Left renal pelvis (tissue), 4 donors: ENCODE measurements around the gene PAX7. TPM values are rescaled to one million over a fixed set of nuclear protein-coding genes. Genes with fewer than 3 reads are reported as not detected.
"Not testable (repeated sequence)": the region's sequence is repeated elsewhere in the genome, so short reads cannot be mapped to it uniquely, and the experiment has no call there.

ENCODE experiments used
- DNase-seq, 4 donors: peaks; one replicate each; pipeline ENCODE4 v3.0.0-alpha.2; 2013; ENCODE audit warnings: low read depth in 4 of 4, low spot score in 3 of 4
- polyA plus RNA-seq, 4 donors: library from polyadenylated mRNA; unstranded; fragments of 120-200 nt; gene quantifications; one replicate each; pipeline ENCODE4 v1.2.1, GENCODE V29; 2013; ENCODE audit not compliant: insufficient read length in 4 of 4

PAX7 gene
- polyA plus RNA-seq: not detected

DNA sequence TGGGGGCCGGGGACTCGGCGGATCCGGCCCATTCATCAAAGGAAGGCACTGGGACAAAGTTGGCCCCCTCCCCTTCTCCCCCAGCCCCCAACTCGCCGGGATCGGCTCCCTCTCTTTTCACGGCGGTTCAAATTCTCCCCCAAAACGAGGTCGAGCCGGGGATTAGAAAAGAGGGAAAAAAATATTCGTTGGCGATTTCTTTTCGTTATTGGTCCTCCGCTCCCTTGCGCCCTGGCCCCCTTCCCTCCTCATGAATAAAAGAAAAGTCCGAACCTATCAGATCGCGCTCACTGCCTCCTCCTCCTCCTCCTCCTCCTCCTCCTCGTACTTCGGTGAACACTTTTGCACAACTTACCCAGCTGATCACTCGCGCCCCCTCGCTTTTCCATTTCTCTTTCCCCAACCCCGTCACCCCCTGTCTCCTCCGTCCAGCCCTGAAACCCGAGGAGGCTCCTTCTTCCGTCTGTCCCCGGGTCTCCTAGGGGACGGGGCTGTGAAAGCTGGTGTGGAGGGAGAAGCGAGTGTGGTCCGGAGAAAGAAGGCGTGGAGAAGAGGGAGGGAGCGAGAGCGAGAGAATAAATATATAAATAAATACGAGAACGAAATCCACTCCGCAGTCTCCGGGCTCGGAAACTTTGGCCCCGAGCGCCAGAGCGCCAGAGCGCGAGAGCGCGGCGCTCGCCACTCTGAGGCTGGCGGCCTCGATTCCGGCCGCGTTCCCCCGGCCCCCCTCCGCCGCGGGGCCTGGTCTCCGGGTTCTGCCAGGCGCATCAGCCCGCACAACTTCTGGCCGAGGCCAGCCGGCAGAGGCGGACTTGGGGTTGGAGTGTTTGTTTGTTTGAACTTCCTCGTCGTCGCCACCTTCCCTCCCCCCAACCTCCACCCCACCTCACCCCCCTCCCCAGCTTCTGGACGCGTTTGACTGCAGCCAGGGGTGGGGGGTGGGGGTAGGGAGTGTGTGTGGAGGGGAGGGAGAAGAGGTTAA is at the start of gene PAX7:
TSS of gene PAX7 (plus strand) at position 336 of the 985 bp plus-strand sequence. CDS start 758 bp downstream, outside the sequence.
- no peak for DNase-seq

DNA sequence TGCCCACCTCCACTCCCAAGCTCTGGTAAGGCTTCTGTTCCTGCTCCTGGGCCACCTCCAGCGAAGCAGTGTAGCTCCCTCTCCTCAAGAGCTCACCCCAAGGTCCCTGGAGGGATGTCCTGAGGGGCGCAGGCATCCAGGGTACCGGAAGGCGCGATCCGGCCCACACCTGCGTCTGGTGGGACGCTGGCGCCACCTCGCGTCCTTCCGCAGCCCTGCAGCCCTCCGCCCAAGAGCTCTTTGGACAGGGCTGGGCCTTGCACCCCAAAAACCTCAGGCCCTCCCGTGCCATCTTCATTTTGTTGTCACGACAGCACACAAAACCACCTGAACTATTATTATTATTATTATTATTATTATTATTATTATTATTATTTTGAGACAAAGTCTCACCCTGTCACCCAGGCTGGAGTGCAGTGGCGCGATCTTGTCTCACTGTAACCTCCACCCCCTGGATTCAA is 49.2 kb upstream of the PAX7 start:
- no peak for DNase-seq

DNA sequence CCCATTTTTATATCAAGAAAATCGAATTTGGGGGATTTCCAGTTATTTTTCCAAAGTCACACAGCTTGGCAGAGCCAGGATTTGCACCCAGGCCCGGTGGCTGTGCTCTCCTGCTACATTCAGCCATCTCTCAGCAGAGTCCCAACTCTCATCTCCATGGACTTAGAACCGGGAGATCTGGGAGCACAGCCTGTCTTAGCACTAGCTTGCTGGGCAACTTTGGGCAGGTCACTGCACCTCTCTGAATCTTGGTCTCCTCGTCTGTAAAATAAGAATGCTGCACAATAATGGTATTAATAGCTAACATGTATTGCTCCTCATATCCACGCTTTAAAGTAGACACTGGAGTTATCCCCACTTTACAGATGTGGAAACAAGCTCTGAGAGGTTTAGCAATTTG is 47.8 kb upstream of the PAX7 start:
- no peak for DNase-seq

DNA sequence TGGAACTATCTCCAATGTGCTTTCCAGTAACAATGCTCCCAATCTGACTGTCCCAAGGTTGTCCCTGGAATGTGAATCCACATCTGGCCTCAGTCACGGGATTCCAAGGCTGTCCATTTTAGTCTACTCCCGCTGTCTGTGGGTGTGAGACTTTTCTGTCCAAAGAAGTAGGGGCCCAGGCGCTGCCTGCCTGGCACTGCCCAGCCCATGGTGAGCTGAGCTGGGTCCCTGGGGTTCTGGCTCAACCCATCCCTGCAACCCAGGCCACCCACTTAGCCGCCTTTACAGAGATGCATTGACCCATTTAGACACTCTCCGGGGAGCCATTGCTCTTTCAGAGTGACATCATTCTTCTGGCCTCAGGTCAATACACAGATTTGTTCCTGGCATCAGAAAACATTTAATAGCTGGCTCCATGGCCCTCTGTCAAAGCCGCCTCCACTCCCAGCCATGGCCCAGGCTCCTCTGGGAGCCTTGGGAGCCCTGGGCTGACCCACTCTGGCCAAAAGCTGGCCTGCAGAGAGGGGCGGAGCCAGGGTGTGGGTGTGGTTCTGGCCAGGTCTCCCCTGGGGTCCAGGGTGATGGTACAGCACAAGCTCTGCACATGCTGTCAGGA is 47.2 kb upstream of the PAX7 start:
- DNase-seq: no peak

DNA sequence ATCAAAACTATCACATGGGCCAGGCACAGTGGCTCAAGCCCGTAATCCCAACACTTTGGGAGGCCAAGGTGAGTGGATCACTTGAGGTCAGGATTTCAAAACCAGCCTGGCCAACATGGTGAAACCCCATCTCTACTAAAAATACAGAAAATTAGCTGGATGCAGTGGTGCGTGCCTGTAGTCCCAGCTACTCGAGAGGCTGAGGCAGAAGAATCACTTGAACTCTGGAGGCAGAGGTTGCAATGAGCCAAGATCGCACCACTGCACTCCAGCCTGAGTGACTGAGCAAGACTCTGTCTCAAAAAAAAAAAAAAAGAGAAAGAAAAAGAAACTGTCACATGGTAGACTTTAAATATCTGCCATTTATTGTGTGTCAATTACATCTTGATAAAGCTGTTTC is 44.6 kb upstream of the PAX7 start:
- DNase-seq: not testable (repeated sequence)

DNA sequence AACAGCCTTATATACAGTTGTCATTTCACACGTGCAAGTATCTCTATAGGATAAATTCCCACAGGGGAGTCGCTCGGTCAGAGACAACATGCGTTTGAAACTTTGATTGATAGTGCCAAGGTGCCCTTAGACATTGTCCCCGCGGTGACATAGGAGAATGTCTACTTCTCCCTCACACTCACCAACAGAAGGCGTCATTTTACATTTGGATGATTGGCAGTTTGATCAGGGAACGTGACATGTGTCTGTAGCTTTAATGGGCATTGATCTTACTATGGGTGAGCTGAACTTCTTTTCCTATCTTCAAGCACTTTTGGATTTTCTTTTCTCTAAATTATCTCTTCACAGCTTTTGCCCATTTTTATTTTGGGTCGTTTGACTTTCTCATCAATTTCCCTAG is 42.6 kb upstream of the PAX7 start:
- no peak for DNase-seq

DNA sequence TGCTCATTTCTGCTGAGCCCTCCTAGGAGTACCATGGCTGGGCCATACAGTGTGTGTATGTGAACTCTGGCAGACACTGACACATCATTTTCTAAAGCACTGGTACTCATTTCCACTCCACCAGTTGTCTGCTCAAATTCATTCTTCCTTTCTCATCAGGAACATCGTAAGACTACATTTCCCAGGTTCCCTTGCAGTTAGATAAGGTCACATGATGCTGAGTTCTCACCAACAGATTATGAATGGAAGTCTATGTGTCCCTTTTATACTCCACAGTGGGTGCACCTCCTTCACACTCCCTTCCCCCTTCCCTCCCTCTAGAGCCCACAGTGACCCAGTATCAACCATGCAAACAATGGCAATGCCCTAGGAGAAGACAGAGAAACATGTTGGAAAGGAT is 38.3 kb upstream of the PAX7 start:
- no peak for DNase-seq

DNA sequence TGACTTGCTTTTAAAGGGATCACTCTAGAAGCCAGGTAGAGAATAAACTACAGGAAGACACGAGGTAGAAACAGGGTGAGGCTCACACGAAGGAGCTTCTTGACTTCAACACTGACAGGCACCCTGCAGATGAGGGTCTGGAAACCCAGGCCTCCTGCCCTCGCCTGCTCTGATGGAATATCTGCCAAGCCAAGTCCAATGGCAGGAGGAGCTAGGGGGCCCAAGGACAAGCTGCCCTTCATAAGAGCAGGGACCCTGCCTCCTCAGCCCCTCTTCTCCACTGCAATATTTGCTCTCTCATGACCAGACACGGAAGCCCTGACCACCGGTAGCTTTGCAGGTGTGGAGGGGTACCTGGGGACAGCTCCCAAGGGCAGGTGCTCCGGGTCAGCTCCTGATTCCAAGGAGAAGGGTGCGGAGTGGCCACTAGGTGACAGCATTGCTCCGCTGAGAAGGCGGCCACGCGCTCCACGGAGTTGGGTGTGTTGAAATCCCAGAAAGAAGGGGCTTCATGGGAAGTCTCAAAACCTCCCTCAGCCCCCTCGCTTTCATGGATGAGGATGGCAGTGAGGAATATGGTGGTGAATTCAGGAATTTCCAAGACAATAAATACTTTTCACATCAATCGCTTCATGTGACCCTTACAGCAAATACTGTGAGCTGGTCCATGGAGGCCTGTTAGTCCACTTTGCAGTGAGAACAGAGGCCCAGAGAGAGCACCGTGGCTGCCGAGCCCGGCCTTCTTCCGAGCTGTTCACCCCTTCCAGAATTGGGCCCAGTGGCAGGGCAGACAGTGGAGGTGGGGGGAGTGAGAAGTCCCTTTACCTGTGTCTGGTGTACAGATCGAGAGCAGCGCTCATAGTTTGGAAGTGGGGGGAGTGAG is 33.2 kb upstream of the PAX7 start:
- no peak for DNase-seq

DNA sequence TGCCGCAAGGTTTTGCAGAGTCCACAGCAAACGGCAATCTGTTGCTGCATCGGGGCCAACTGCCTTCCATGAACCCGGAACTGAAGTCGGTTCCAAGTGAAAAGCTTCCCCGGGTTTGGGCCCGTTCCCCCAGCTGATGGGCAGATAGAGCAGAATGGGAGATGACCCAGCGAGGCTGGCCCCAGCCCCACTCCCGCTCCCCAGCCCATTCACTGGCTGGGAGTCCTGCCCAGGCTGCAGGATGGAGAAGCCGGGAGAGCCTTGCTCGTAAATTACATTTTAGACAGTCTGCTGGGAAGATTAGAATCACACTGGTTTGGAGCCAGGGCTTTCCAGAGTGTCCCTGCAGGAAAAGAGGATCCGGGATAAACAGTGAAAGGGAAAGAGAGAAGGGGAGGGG is 31.6 kb upstream of the PAX7 start:
- DNase-seq: no peak

DNA sequence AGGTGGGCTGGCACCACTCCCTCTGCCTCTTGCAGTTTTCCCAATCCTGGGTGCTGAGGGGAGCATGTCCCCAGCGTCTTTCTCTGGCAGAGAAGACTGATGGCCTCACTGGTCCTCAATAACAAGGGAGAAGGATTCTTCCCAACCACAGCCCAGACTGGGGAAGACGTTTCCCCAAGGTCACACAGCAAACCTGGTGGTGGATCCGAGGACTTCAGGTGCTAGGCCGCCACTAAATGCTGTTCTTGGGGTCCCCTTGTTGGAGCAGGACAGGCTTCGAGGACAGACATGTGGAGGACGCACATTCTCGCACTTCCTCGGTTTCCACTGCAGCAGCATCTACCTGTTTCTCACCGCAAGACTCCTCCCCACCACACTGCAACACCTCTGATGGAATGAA is 30.9 kb upstream of the PAX7 start:
- DNase-seq: no peak

DNA sequence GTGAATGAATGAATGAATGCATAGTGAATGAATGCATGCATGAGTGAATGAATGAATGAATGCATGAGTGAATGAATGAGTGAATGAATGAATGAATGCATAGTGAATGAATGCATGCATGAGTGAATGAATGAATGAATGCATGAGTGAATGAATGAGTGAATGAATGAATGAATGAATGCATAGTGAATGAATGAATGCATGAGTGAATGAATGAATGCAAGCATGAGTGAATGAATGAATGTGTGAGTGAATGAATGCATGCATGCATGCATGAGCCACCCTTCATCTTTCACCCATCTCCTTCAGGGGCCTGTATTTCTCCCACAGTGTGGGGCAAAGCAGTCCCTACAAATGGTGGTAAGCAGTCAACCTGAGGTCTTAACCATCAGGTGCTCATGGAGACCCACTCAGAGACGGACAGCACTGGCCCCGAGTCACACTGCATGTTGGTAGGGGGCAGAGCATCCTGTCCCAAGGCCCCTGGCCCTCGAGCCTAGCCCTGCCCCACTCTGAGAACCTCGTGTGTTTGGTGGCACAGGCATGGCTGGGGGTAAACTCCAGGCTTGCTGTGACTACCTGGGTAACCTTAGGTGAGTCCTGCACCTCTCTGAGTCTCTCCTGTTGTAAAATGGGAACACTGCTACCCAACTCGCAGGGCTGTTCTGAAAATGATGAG is 28.0 kb upstream of the PAX7 start:
- DNase-seq: no peak

DNA sequence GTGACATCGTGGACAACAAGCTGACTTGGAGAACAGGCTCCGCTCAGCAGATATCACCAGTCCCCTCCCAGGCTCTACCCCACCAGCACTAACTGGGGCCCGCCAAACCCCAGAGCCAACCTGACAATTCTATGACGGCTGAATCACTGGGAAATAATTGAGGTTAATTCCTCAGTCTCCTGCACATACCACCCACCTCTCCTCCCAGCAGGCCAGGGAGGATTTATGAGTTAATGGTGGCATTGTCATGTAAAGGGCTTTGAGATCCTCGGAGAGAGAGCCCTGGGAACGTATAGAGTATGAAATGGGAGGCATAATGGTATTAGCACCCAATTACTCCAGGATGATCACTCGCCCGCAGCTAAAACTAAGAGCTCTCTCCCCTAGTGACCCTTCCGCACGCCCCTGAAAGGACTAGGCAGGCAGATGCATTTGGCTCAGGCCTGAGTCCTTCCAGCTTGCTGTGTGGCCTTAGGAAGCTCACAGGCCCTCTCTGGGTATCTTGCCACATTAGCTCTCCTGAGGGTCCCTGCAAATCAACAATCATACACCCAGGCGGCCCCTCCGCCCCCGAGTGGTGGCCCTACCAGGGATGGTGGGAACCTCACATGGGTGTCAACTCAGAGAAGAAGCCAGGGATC is 27.3 kb upstream of the PAX7 start:
- DNase-seq: no peak

DNA sequence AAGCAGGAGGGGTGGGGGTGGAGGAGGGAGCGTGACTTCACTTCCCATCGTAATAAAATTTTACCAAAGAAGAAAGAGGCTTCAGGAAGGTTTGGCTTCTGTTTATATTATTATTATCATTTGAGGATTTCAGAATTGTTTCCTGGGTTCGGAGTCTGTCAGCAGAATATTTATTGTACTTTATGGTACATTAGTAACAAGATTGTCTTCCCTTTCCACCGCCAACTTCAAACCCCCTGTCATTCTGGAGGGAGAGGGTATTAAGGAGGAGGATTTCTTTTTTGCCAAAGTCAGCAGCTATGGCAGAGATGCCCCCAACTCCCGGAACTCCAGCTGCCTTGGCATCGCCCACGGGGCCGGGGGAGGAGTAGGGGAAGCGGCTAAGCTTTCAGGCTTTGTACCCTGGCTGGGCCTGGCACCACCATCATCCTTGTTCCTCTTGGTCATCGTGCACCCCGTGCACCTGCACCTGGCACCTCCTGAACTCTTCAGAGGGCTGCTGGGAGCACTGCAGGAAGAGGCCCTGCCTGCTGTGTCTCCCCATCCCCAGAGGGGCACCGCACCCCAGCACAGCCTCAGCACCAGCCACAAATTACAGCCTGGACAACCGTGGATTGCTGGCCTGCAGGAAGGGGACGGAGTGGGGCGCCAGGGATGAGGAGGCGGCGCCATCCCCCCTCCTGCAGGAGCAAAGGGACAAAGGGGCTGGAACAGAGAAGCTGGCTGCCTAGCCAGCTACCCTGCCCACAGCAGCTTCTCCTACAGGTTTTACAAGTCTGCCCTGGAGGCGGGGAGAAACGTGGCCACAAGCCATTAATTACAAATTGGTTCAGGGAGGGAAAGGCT is 24.0 kb upstream of the PAX7 start:
- DNase-seq: no peak

DNA sequence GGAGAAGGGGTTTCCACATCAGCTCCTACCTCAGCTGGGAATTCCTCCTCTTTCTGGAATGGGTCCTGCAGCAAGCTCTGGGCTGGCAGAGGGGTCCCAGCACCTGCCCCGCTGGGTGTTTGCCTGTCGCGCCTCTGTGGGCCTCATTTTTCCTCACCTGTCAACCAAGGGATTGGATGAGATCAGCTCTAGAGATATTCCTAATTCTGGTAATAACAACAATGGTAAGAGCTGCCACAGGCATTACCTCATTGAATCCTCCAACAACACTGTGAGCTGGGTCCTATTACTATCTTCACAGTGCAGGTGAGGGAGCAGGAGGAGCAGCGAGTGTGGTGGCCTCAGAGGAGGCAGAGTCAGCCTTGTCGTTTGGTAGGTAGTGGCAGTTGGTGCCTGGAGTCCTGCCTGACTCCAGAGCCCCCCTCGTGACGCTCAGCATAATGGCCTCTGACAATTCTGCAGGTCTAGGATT is 23.3 kb upstream of the PAX7 start:
- no peak for DNase-seq

DNA sequence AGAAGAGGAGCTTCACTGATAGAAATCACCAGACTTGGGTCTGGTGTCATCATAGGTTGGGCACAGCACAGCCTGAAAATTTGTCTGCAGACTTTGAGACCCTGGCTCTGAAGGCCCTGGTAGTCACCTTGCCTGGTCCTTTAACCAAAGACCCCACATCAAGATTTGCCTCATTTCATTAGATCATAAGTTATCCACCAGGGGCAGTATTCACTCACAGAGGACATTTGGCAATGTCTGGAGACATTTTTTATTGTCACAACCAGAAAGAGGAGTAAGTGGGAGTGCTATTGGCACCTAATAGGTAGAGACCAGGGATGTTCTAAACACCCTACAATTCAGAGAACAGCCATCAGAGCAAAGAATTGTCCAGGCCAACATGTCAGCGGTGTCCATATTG is 22.1 kb upstream of the PAX7 start:
- no peak for DNase-seq

DNA sequence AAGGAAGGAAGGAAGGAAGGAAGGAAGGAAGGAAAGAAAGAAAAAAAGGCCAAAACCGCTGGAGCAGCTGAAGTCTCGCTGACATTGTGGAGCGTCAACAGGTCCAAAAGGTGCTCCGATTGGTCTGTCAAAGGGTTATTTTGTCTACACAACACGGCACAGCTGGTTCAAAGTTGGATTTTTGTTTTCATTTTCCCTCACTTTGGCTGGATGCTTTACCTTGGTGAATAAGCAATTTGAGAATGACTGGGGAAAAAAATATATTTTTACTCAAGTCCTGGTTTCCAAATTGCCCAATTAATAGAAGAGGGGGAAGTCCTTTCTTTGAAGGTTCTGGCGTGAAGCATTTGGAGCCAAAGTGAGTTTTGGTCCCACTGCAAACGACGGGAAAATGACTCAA is 19.3 kb upstream of the PAX7 start:
- no peak for DNase-seq

DNA sequence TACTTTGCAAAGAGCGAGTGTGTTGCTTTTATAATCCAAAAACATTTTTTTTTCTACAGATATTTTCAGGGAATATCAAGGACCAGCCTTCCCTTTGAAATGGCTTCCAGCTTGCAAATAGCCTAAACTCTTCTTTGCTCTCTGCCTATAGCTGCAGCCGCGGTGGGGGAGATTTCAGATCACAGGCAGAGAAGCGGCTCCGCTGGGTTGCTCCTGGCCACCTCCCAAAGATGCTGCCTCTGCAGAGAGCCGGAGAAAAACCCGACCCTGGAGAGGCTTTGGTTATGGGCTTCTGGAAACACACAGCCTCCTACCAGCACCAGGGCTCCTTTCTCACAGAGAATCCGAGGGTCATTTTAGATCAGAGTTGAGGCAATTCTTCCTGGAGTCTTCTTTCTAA is 18.6 kb upstream of the PAX7 start:
- DNase-seq: no peak

DNA sequence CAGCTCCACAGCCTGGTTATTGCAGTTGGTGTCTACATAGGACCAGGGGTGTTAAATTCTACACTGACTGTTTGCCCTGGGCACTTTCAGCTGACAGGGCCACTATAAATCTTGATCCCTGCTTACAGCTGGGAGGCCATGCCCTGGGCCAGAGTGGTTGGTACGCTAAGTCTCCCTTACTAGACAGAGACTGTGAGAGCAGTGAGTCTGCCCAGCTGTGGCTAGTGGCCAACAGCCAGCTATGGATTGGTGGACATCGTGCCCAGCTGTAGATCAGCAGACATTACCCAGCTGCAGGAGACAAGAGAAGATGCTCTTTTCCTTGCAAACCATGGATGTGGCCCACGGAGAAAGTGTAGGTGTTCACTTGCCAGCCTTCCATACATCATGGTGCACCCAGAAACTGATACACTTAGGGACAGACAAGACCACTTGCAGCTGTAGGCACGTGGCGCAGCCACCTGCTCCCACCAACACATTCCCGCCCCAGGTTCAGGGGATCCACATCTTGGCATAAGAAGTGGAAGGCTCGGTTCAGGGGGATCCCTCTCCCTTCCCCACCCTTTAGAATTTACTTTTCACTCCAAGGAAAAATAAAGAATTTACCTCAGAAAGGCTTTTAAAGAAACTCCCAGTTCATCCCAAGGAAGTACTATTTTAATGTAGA is 16.4 kb upstream of the PAX7 start:
- DNase-seq: no peak
